SK-N-MC (cell line): ENCODE results near the gene TCTA.

ENCODE experiments used
- EZH2 ChIP-seq: fragments of 200-600 bp; sonication (generic); IDR thresholded peaks from one replicate; pipeline ENCODE4 v1.6.1; 2017; ENCODE audit warnings: antibody characterized with exemption
- FOXP2 ChIP-seq: optimal IDR thresholded peaks from 2 replicates; pipeline ENCODE3; 2011; ENCODE audit warnings: mild to moderate bottlenecking, moderate library complexity; ENCODE audit not compliant: insufficient read depth; ENCODE audit errors: extremely low read length, control extremely low read depth
- POLR2AphosphoS5 ChIP-seq: IDR thresholded peaks from 2 replicates; pipeline ENCODE4 v1.6.1; 2012; ENCODE audit warnings: mild to moderate bottlenecking, low read depth, low read length, borderline replicate concordance

DNA sequence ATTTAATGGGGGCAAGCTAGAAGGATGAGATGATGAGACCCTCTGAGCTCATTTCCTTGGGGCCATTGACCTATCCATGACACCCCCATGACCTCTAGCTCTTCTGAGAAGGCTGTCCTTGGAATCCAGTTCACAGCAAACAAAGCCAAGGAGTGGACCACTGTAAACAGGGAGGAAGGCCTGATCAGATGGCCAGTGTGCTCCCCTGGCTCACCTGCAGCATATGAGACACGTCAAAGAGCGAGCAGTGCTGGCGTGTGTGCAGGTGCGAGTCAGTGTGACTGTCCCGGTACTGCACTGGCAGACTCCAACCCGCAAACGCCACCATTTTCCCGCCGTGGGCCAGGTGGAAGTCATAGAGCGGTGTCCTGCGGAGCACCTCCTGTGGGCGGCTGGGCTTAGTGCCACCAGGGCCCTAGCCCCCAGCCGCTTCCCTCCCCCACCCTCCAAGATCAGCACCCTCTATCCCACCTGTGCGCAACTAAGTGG lies 9.7 kb downstream of the TCTA start:
- no peak for TF ChIP-seq EZH2
- no peak for TF ChIP-seq POLR2AphosphoS5
- TF ChIP-seq FOXP2, result no peak
